MCF 10A (cell line): ENCODE results near the gene LRRC43. TPM values are rescaled to one million over a fixed set of nuclear protein-coding genes. Genes with fewer than 3 reads are reported as not detected.

ENCODE experiments used
- BruUV-seq: library from RNA; stranded (reverse); fragments of 400-500 nt; replicated peaks from 2 replicates; lab custom pipeline; 2021; lab: Mats Ljungman, UMichigan
- CTCF ChIA-PET: fragments of 300-600 bp; sonication (Branson Sonifier 250); formaldehyde crosslinking; extraction: SDS; loops from one replicate; lab custom pipeline; 2021; ENCODE audit warnings: antibody characterized with exemption, inconsistent platforms; lab: Yijun Ruan, JAX
- POLR2A ChIA-PET: fragments of 300-600, 350-650 bp; sonication (Branson Sonifier 250); formaldehyde crosslinking; extraction: SDS; loops from one replicate; lab custom pipeline; 2020; ENCODE audit warnings: antibody characterized with exemption, inconsistent platforms; lab: Yijun Ruan, JAX
- DNase-seq: peaks from one replicate; pipeline ENCODE4 v3.0.0-alpha.2; 2018; ENCODE audit not compliant: unreplicated experiment
- H3K27ac Mint-ChIP-seq: one replicate; pipeline ENCODE4 v1.8.0; 2022; ENCODE audit warnings: mild to moderate bottlenecking, low read depth, mixed read lengths; ENCODE audit not compliant: unreplicated experiment
- H3K27me3 Mint-ChIP-seq: one replicate; pipeline ENCODE4 v1.8.0; 2022; ENCODE audit warnings: mixed read lengths; ENCODE audit not compliant: insufficient read depth, unreplicated experiment
- H3K36me3 Mint-ChIP-seq: one replicate; pipeline ENCODE4 v1.8.0; 2022; ENCODE audit warnings: mild to moderate bottlenecking, moderate library complexity, mixed read lengths; ENCODE audit not compliant: insufficient read depth, unreplicated experiment
- H3K4me1 Mint-ChIP-seq: one replicate; pipeline ENCODE4 v1.8.0; 2022; ENCODE audit warnings: mixed read lengths; ENCODE audit not compliant: insufficient read depth, unreplicated experiment
- H3K4me3 Mint-ChIP-seq: one replicate; pipeline ENCODE4 v1.8.0; 2022; ENCODE audit warnings: mild to moderate bottlenecking, moderate library complexity, mixed read lengths; ENCODE audit not compliant: unreplicated experiment
- H3K9me3 Mint-ChIP-seq: one replicate; pipeline ENCODE4 v1.8.0; 2022; ENCODE audit warnings: mixed read lengths; ENCODE audit not compliant: unreplicated experiment
- intact Hi-C: fragments of 100-400 bp; cut with micrococcal nuclease; formaldehyde crosslinking; loops from 2 replicates; pipeline ENCODE4 v1.14.1; 2022
- total RNA-seq: library from RNA; stranded (reverse); gene quantifications from 2 replicates; pipeline ENCODE4 v1.2.3, GENCODE V29; 2022
- TF ChIP-seq, protein P1 (sequence below): fragments of 200-600 bp; IDR thresholded peaks from one replicate; pipeline ENCODE4 v1.8.0; 2022; ENCODE audit warnings: antibody characterized with exemption, mild to moderate bottlenecking; ENCODE audit not compliant: unreplicated experiment

Gene LRRC43
- total RNA-seq, 1 experiment from 2014 or later = not detected

DNA sequence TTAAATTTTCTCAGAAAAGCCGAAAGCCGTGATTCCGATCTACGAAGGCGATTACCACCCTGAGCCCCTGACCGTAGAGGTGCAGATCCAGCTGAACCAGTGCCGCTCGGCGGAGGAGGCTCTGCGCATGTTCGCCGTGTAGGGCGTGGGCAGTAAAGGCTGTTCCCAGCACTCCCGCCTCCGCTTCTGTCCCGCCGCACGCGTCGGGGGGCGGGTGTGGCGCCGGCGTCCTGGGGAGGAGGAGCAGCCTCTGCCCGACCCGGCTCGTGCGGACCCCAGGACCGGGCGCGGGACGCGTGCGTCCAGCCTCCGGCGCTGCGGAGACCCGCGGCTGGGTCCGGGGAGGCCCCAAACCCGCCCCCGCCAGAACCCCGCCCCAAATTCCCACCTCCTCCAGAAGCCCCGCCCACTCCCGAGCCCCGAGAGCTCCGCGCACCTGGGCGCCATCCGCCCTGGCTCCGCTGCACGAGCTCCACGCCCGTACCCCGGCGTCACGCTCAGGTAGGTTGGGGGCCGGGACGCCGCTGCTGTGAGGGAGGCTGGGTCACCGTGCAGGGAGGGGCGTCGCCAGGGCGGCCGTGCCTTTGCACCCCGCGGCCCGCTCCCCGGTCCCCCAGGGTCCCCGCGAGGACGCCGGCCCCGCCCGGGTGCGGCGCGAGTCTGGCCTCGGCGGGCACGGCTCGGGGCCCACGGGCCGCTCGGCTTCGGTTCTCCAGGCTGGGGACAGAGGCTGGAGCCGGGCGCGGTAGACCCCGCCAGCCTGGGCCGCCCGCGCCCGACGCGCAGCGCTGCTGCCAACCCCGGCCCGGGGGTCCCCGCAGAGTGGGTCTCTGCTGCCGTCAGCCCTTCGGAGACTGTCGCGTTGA lies 20.6 kb downstream of the LRRC43 start, which contains the start of gene B3GNT4:
TSS of gene B3GNT4 (plus strand) at position 409 of the 866 bp plus-strand sequence. CDS start 910 bp downstream, outside the sequence.
- POLR2A ChIA-PET = interaction anchor here (1.0 to 2.0 kb wide), 5 partner anchors 9 to 125 kb away, joined by 3 to 19 read pairs (median 5); partner anchors contain the start of gene DIABLO
- no TSS peak for BruUV-seq
- no peaks in the 10 kb centered on the region for H3K27me3 Mint-ChIP-seq
- peaks cover 32% of the 10 kb centered on the region for H3K36me3 Mint-ChIP-seq
- DNase-seq = peak; percentile 62
- TF ChIP-seq, protein P1, sequence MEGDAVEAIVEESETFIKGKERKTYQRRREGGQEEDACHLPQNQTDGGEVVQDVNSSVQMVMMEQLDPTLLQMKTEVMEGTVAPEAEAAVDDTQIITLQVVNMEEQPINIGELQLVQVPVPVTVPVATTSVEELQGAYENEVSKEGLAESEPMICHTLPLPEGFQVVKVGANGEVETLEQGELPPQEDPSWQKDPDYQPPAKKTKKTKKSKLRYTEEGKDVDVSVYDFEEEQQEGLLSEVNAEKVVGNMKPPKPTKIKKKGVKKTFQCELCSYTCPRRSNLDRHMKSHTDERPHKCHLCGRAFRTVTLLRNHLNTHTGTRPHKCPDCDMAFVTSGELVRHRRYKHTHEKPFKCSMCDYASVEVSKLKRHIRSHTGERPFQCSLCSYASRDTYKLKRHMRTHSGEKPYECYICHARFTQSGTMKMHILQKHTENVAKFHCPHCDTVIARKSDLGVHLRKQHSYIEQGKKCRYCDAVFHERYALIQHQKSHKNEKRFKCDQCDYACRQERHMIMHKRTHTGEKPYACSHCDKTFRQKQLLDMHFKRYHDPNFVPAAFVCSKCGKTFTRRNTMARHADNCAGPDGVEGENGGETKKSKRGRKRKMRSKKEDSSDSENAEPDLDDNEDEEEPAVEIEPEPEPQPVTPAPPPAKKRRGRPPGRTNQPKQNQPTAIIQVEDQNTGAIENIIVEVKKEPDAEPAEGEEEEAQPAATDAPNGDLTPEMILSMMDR = no peak
- CTCF ChIA-PET = interaction anchor here (0.5 to 3.1 kb wide), 3 partner anchors 13 to 263 kb away, joined by 3 to 10 read pairs (median 4); no protein-coding TSS in a partner anchor
- no peaks in the 10 kb centered on the region for H3K9me3 Mint-ChIP-seq
- intact Hi-C loops = no loop called here
- no peak within 1 kb of the TSS for H3K27ac Mint-ChIP-seq
- peaks cover 6% of the 10 kb centered on the region for H3K4me1 Mint-ChIP-seq
- peak within 1 kb of the TSS; percentile 77 for H3K4me3 Mint-ChIP-seq

DNA sequence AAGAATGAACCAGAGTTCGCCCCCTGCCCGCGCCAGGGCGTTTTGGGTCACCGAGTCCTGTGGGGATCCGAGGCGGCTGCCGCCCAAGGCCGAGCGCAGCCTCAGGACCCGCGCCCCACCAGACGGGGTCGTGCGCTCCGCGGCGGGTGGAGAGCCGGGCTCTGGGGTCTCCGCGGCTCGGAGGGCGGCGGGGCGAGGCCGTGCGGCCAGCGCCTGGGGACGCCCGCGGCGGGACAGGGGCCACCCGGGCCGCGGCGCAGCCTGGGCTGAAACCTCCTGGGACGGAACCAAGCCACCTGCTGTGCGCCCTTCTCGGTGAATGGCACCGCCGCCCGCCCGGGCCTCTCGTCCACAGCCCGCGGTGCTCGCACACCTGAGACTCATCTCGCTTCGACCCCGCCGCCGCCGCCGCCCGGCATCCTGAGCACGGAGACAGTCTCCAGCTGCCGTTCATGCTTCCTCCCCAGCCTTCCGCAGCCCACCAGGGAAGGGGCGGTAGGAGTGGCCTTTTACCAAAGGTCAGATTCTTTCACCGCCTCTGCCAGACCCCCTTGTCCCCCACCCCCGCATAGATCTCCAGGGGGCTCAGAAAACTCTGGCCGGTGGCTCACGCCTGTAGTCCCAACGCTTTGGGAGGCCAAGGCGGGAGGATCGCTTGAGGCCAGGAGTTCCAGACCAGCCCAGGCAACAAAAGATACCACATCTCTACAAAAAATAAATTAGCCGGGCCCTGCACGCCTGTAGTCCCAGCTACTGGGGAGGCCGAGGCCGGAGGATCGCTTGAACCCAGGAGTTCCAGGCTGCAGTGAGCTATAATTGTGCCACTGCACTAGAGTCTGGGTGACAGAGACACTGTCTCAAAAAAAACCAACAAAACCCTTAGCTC lies 21.5 kb downstream of the LRRC43 start:
- TF ChIP-seq, protein P1 = no peak
- H3K36me3 Mint-ChIP-seq = peaks cover 39% of the 10 kb centered on the region
- no peak for DNase-seq
- POLR2A ChIA-PET = interaction anchor here (1.0 to 5.1 kb wide), 4 partner anchors 10 to 72 kb away, joined by 5 to 23 read pairs (median 13); partner anchors contain the start of gene DIABLO
- H3K9me3 Mint-ChIP-seq = no peaks in the 10 kb centered on the region
- no TSS peak for BruUV-seq
- intact Hi-C loops = no loop called here
- no peaks in the 10 kb centered on the region for H3K27me3 Mint-ChIP-seq
- H3K4me1 Mint-ChIP-seq = peaks cover 6% of the 10 kb centered on the region
- H3K4me3 Mint-ChIP-seq = peak overlapping the region; percentile 59
- no peak overlapping the region for H3K27ac Mint-ChIP-seq
- CTCF ChIA-PET = interaction anchor here (1.2 kb wide), 1 partner anchor 11 kb away, joined by 3 read pairs; no protein-coding TSS in a partner anchor

DNA sequence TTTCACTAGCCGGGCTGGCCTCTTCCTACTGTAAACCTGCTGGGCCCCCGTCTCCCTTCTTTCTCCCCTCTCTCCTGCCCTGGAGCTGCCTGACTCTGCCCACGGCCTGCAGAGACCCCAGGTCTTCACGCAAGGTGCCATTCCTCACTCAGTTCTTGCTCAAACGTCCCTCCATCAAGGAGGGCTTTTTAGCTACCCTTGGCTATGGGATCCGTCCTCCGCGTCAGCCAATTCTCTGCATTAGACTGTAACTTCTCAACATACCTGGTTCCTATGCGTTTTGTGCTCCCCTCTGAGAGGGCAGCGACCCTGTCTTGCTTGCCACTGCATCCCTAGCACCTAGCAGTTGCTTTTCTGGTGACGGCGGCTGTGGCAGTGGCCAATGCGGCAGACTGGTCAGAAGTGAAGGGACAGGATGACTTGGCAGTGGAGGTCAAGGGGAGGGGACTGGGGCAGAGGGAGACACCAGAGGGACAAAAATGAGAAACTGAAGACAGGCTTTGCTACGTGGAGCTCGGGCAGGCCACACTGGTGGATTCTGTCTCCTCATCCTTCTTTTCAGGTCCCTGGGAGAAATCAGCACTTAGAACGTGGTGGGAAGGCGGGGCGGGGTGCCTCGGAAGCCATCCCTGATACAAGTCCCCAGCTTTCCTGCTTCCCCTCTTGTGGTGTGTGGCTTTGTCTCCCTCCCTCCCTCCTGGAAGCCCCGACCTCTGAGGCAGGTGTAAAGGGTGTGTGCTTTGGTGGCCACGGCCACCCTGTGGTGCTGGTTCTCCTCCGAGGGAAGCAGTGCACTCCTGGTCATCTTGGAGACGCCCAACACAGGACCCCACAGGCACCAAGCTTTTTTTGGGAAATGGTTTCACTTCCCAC lies 22.4 kb downstream of the LRRC43 start:
- CTCF ChIA-PET = interaction anchor here (0.6 to 1.2 kb wide), 2 partner anchors 10 to 700 kb away, joined by 3 to 4 read pairs; no protein-coding TSS in a partner anchor
- Mint-ChIP-seq H3K4me3 (peak overlapping the region; percentile 59), H3K4me1 (peaks cover 6% of the 10 kb centered on the region), H3K36me3 (peaks cover 48% of the 10 kb centered on the region), H3K27me3 (no peaks in the 10 kb centered on the region), H3K9me3 (no peaks in the 10 kb centered on the region), H3K27ac (no peak overlapping the region)
- POLR2A ChIA-PET = interaction anchor here (0.7 to 5.1 kb wide), 4 partner anchors 10 to 19 kb away, joined by 4 to 23 read pairs (median 4); partner anchors contain the start of gene DIABLO
- no peak for DNase-seq
- intact Hi-C loops = no loop called here
- BruUV-seq = no TSS peak
- TF ChIP-seq, protein P1 = no peak
